Liver (tissue), 9 donors: ENCODE data around the gene TMEM190. TPM values are rescaled to one million over a fixed set of nuclear protein-coding genes. Genes with fewer than 3 reads are reported as not detected.

Source experiments
- DNase-seq: peaks from one replicate; pipeline ENCODE4 v3.0.0-alpha.2; 2017; ENCODE audit warnings: low spot score
- H3K27ac ChIP-seq, 2 donors: one replicate each; pipeline ENCODE4 v1.7.0; 2013; ENCODE audit warnings: inconsistent platforms in 2 of 2, low read length in 2 of 2, control low read depth in 1 of 2, low read depth in 1 of 2, mild to moderate bottlenecking in 1 of 2
- H3K27me3 ChIP-seq, 4 donors: one replicate each; pipeline versions ENCODE4 v1.6.1 to v1.7.0; 2013; ENCODE audit warnings: low read length in 3 of 4, inconsistent platforms in 1 of 4, mild to moderate bottlenecking in 1 of 4, moderate library complexity in 1 of 4; ENCODE audit not compliant: control insufficient read depth in 4 of 4, insufficient read depth in 4 of 4
- H3K36me3 ChIP-seq, 4 donors: one replicate each; pipeline versions ENCODE4 v1.6.1 to v1.7.0; 2013; ENCODE audit warnings: low read length in 3 of 4, mild to moderate bottlenecking in 3 of 4, low read depth in 1 of 4, moderate library complexity in 1 of 4; ENCODE audit not compliant: control insufficient read depth in 4 of 4, insufficient read depth in 3 of 4
- H3K4me1 ChIP-seq, 4 donors: one replicate each; pipeline versions ENCODE4 v1.6.1 to v1.7.0; 2013; ENCODE audit warnings: low read length in 3 of 4, mild to moderate bottlenecking in 3 of 4, moderate library complexity in 1 of 4; ENCODE audit not compliant: control insufficient read depth in 4 of 4, insufficient read depth in 4 of 4
- H3K4me3 ChIP-seq, 3 donors: one replicate each; pipeline versions ENCODE4 v1.6.1 to v1.7.0; 2013; ENCODE audit warnings: low read length in 3 of 3, control low read depth in 1 of 3, low read depth in 1 of 3, mild to moderate bottlenecking in 1 of 3
- H3K9ac ChIP-seq, 2 donors: one replicate each; pipeline ENCODE4 v1.7.0; 2013; ENCODE audit warnings: low read length in 2 of 2, mild to moderate bottlenecking in 2 of 2, moderate library complexity in 2 of 2, control low read depth in 1 of 2, low read depth in 1 of 2
- H3K9me3 ChIP-seq, 4 donors: one replicate each; pipeline versions ENCODE4 v1.6.1 to v1.7.0; 2013; ENCODE audit warnings: low read length in 3 of 4; ENCODE audit not compliant: control insufficient read depth in 4 of 4
- ATF3 ChIP-seq: IDR thresholded peaks from 2 replicates; pipeline ENCODE4 v1.6.1; 2016; ENCODE audit warnings: antibody characterized with exemption
- CTCF ChIP-seq: fragments of 150-350 bp; IDR thresholded peaks from 2 replicates; pipeline ENCODE4 v1.5.1; 2017; ENCODE audit warnings: improper control_type of control experiment, low read depth, low read length; ENCODE audit not compliant: missing input control
- EGR1 ChIP-seq, 2 donors: IDR thresholded peaks; 2 replicates each; pipeline ENCODE4 v1.6.1; 2016 to 2018; ENCODE audit warnings: antibody characterized with exemption in 2 of 2, low read depth in 2 of 2
- FOXA1 ChIP-seq: IDR thresholded peaks from 2 replicates; pipeline ENCODE4 v1.6.1; 2016; ENCODE audit warnings: antibody characterized with exemption
- FOXA2 ChIP-seq: IDR thresholded peaks from 2 replicates; pipeline ENCODE4 v1.6.1; 2016; ENCODE audit warnings: antibody characterized with exemption
- GABPA ChIP-seq, 2 donors: IDR thresholded peaks in 1 of 2; conservative IDR thresholded peaks in 1 of 2; 2 replicates each; pipeline ENCODE4 v1.6.1; 2016; ENCODE audit warnings: antibody characterized with exemption in 2 of 2, mild to moderate bottlenecking in 1 of 2, moderate library complexity in 1 of 2
- HNF4A ChIP-seq, 2 donors: conservative IDR thresholded peaks; 2 replicates each; pipeline ENCODE4 v1.6.1; 2016; ENCODE audit warnings: antibody characterized with exemption in 2 of 2, mild to moderate bottlenecking in 2 of 2
- HNF4G ChIP-seq: IDR thresholded peaks from 2 replicates; pipeline ENCODE4 v1.6.1; 2016; ENCODE audit warnings: antibody characterized with exemption
- JUND ChIP-seq, 2 donors: IDR thresholded peaks; 2 replicates each; pipeline ENCODE4 v1.6.1; 2016; ENCODE audit warnings: antibody characterized with exemption in 2 of 2
- NR2F2 ChIP-seq: IDR thresholded peaks from 2 replicates; pipeline ENCODE4 v1.6.1; 2016; ENCODE audit warnings: antibody characterized with exemption
- RAD21 ChIP-seq, 2 donors: IDR thresholded peaks; 2 replicates each; pipeline ENCODE4 v1.6.1; 2016; ENCODE audit warnings: antibody characterized with exemption in 2 of 2, mild to moderate bottlenecking in 2 of 2
- RXRA ChIP-seq, 2 donors: IDR thresholded peaks; 2 replicates each; pipeline ENCODE4 v1.6.1; 2017 to 2018; ENCODE audit warnings: antibody characterized with exemption in 2 of 2, mild to moderate bottlenecking in 1 of 2
- SP1 ChIP-seq: IDR thresholded peaks from 2 replicates; pipeline ENCODE4 v1.6.1; 2018; ENCODE audit warnings: antibody characterized with exemption, mild to moderate bottlenecking
- TAF1 ChIP-seq: conservative IDR thresholded peaks from 2 replicates; pipeline ENCODE4 v1.6.1; 2016; ENCODE audit warnings: antibody characterized with exemption, mild to moderate bottlenecking
- YY1 ChIP-seq: IDR thresholded peaks from 2 replicates; pipeline ENCODE4 v1.6.1; 2016; ENCODE audit warnings: antibody characterized with exemption, mild to moderate bottlenecking
- ZBTB33 ChIP-seq: IDR thresholded peaks from 2 replicates; pipeline ENCODE4 v1.6.1; 2016; ENCODE audit warnings: antibody characterized with exemption
- WGBS: extraction: QIAGEN DNeasy Blood & Tissue Kit; methylation state at CpG from one replicate; pipeline ENCODE4 v1.1.7; 2013; 5-methylcytosine and 5-hydroxymethylcytosine counted together
- polyA plus RNA-seq, 2 donors: library from polyadenylated mRNA; stranded (reverse) in 1 of 2; unstranded in 1 of 2; fragments of 200-250 nt in 1 of 2; fragments of >200 nt in 1 of 2; fragmentation: Nextera tagmentation in 1 of 2; extraction: Ambion mirVana in 1 of 2; gene quantifications; one replicate each; pipeline versions ENCODE4 v1.2.1 to v1.2.3, GENCODE V29; 2013 to 2015
- total RNA-seq, 2 donors: library from RNA; depleted of rRNA; stranded (reverse); fragments of >200 nt; gene quantifications; one replicate each; pipeline ENCODE4 v1.2.3, GENCODE V29; 2014
- TF ChIP-seq, protein P1 (sequence below): IDR thresholded peaks from 2 replicates; pipeline ENCODE4 v1.6.1; 2016; ENCODE audit warnings: antibody characterized with exemption
- TF ChIP-seq, protein P2 (sequence below): IDR thresholded peaks from 2 replicates; pipeline ENCODE4 v1.6.1; 2016; ENCODE audit warnings: antibody characterized with exemption, mild to moderate bottlenecking
- donor health status: healthy.
- donor health status: healthy.
- donor health status: healthy.
- donor health status: healthy.
- donor health status: healthy.

Gene TMEM190
- total and polyA plus RNA-seq, 4 donors, result not detected

DNA sequence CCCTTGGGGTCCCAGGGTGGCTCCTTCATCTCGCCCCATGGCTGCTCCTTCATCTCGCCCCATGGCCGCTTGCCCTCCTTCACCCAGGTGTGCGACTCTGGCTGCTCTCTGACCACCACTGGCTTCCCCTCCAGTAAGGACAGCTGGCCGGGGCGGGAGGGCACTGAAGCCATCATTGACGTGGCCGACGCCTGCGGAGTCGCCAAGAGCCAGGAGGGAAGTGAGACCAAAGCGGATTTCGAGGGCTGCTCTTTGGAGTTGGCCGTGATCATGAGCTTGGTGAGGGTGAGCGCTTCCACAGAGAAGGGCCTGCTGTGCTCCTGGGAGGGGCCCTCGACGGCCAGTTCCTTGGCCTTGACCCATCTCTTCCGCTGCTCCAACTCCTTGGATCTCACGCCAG is 18.1 kb upstream of the TMEM190 start:
- no peak for DNase-seq
- H3K27me3 ChIP-seq, result peaks cover 0 to 4% (median 0%) of the 10 kb centered on the region in 4 donors
- 87% methylated on average over 19 of the region's 19 CpGs for WGBS
- H3K9ac ChIP-seq, result no peak overlapping the region
- no peaks in the 10 kb centered on the region for H3K36me3 ChIP-seq
- no peaks in the 10 kb centered on the region for H3K9me3 ChIP-seq
- H3K27ac ChIP-seq, result no peak overlapping the region
- peaks cover 0 to 4% (median under 1%) of the 10 kb centered on the region in 4 donors for H3K4me1 ChIP-seq
- H3K4me3 ChIP-seq, result no peak overlapping the region
- TF ChIP-seq HNF4A (conservative IDR thresholded peaks at IDR 0.05), result no peak
- no peak for TF ChIP-seq GABPA (IDR thresholded peaks at IDR 0.05 in 1 of 2, conservative IDR thresholded peaks at IDR 0.05 in 1 of 2)
- TF ChIP-seq ZBTB33, result no peak
- no peak for TF ChIP-seq TAF1
- TF ChIP-seq SP1, result no peak
- TF ChIP-seq ATF3, result no peak
- no peak for TF ChIP-seq NR2F2
- no peak for TF ChIP-seq RAD21 (IDR thresholded peaks at IDR 0.05)
- TF ChIP-seq RXRA (IDR thresholded peaks at IDR 0.05), result no peak
- no peak for TF ChIP-seq FOXA2
- TF ChIP-seq, protein P1, sequence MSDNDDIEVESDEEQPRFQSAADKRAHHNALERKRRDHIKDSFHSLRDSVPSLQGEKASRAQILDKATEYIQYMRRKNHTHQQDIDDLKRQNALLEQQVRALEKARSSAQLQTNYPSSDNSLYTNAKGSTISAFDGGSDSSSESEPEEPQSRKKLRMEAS, result no peak
- TF ChIP-seq EGR1 (IDR thresholded peaks at IDR 0.05; ENCODE audit: low read depth in 2 of 2), result no peak

GRCh38 chr19:55358943-55359908 is 17.4 kb upstream of the TMEM190 start:
- DNase-seq, result no peak
- 80% methylated on average over 32 of the region's 32 CpGs for WGBS
- TF ChIP-seq, protein P1, result no peak
- TF ChIP-seq RAD21 (IDR thresholded peaks at IDR 0.05), result no peak
- TF ChIP-seq EGR1 (IDR thresholded peaks at IDR 0.05; ENCODE audit: low read depth in 2 of 2), result no peak
- no peak for TF ChIP-seq ATF3
- TF ChIP-seq FOXA2, result no peak
- TF ChIP-seq JUND (IDR thresholded peaks at IDR 0.05), result no peak
- TF ChIP-seq, protein P2, sequence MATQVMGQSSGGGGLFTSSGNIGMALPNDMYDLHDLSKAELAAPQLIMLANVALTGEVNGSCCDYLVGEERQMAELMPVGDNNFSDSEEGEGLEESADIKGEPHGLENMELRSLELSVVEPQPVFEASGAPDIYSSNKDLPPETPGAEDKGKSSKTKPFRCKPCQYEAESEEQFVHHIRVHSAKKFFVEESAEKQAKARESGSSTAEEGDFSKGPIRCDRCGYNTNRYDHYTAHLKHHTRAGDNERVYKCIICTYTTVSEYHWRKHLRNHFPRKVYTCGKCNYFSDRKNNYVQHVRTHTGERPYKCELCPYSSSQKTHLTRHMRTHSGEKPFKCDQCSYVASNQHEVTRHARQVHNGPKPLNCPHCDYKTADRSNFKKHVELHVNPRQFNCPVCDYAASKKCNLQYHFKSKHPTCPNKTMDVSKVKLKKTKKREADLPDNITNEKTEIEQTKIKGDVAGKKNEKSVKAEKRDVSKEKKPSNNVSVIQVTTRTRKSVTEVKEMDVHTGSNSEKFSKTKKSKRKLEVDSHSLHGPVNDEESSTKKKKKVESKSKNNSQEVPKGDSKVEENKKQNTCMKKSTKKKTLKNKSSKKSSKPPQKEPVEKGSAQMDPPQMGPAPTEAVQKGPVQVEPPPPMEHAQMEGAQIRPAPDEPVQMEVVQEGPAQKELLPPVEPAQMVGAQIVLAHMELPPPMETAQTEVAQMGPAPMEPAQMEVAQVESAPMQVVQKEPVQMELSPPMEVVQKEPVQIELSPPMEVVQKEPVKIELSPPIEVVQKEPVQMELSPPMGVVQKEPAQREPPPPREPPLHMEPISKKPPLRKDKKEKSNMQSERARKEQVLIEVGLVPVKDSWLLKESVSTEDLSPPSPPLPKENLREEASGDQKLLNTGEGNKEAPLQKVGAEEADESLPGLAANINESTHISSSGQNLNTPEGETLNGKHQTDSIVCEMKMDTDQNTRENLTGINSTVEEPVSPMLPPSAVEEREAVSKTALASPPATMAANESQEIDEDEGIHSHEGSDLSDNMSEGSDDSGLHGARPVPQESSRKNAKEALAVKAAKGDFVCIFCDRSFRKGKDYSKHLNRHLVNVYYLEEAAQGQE, result no peak
- no peak for TF ChIP-seq YY1
- no peak for TF ChIP-seq NR2F2
- TF ChIP-seq GABPA (IDR thresholded peaks at IDR 0.05 in 1 of 2, conservative IDR thresholded peaks at IDR 0.05 in 1 of 2), result no peak
- no peak for TF ChIP-seq FOXA1
- no peak for TF ChIP-seq SP1
- no peak for TF ChIP-seq TAF1
- TF ChIP-seq HNF4A (conservative IDR thresholded peaks at IDR 0.05), result no peak
- no peak for TF ChIP-seq CTCF
- TF ChIP-seq HNF4G, result no peak
- TF ChIP-seq RXRA (IDR thresholded peaks at IDR 0.05), result no peak
- no peak for TF ChIP-seq ZBTB33
- H3K9ac ChIP-seq, result no peak overlapping the region
- H3K36me3 ChIP-seq, result no peaks in the 10 kb centered on the region
- peaks cover 0 to 3% (median 0%) of the 10 kb centered on the region in 4 donors for H3K27me3 ChIP-seq
- no peak overlapping the region for H3K27ac ChIP-seq
- H3K4me1 ChIP-seq, result no peaks in the 10 kb centered on the region
- H3K4me3 ChIP-seq, result no peak overlapping the region
- no peaks in the 10 kb centered on the region for H3K9me3 ChIP-seq
